Activated T-cell treated with anti-CD3 and anti-CD28 coated beads, Interleukin-2, amount 50 U/mL, for 1 hour (primary cell): Measurements from ENCODE around the gene KCNA5.

Experiments
- DNase-seq: peaks from one replicate; pipeline ENCODE4 v3.0.0-alpha.2; 2020

KCNA5 gene

DNA sequence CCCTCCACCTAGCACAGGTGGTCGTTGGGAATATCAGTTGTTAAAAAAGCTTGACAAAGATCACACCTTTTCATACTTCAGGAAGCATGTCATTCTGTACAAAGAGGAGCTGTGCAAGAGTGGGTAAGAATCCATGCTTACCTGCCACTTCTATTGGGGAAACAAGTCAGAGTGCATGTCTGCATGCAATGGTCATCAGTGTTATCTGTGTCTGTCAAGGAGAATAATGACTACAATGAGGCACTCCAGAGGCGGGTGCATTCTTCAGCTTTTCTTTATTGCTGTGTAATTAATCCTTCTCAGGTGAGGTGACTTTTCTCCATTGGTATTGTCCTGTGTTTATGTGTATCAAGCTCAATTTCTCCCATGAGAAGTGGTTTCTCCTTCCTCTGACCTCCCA lies 24.4 kb downstream of the KCNA5 start:
- DNase-seq: no peak

DNA sequence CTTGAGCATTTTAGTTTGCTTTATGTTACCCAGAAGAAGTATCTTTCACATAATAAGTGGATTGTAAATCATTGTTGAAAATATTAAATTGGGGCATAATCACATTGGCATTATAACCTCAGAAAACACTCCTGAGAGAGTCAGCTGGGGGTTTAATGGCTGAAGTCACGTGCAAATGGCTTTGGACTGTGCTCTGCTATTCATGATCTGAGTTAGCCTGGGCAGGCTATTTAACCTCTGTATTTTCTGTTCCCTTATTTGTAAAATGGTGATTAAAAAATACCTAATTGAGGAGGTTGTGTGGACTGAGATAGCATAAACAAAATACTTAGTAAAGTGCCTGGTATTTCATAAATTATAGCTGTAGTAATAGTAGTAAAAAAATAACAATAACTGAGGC lies 24.9 kb downstream of the KCNA5 start:
- no peak for DNase-seq

DNA sequence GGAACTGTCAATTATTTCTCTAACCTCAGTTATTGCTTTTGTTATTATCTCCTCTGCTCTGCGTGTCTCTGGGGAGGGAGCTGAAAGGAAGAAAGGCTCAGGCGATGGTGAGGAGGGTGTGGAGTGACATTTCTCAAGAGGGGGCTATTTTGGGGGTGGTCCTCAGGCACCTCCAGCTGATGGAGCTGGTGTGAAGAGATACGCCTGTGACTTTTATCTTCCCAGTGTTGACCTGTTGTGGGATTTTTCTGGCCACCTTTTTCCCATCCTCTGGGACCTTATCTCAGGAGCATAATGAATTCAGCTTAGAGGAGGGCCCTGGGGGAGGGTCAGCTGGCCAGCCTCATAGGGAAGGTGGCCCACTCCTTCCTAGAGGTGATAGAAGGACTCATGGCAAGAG lies 26.4 kb downstream of the KCNA5 start:
- no peak for DNase-seq

DNA sequence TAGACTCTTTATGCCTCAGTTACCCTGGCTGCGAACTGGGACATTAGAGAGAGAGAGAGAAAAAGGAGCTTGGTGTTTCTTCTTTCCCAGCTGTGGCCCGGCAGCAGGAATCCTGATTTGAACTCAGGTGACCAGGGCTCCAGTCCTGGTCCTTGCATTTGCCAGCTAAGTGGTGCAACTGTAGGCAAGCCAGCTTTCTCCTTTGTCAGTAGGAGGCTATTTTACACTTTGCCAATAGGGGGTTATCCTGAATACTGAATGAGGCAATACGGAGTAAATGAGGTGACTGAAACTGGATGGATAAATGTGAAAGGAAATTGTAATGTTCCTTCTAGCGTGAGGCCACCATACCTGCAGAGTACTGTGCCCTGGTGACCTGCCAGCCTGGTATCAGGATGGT lies 27.8 kb downstream of the KCNA5 start:
- DNase-seq: no peak

DNA sequence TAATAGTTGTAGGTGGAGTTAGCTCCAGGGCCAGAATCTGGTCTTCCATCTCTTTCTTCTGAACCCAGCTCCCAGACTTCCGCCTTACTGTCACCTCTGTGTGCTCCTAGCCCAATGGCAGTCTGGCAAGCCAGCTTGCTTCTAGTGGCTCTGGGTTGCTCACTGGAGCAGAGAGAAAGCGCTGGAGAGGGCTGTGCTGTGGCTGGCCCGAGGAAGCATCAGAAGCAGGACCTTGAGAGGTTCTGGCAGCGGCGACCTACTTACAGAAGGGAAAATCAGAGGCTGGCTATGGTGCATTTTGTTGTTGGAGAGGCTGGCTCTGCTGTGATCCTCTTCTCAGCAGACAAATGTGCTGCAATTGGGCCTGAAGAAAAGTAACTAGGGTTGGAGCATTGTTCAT lies 28.6 kb downstream of the KCNA5 start:
- DNase-seq: no peak

DNA sequence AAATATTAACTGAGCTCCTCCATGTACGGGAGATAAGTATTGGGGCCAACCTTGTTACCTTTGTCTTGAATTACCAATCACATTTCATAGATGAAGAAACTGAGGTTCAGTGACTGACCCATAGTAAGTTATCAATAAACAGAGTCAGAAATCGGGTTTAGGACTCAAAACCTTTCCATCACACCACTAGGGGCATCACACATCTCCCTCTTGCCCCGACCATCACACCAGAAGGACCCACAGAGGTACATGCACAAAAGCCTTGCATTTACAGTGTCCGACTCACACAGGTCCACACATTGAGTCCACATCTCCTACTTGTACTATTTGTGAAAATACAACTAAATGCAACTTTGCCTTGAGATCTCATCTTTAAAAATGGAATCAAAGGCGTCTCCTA lies 29.4 kb downstream of the KCNA5 start:
- DNase-seq: no peak

DNA sequence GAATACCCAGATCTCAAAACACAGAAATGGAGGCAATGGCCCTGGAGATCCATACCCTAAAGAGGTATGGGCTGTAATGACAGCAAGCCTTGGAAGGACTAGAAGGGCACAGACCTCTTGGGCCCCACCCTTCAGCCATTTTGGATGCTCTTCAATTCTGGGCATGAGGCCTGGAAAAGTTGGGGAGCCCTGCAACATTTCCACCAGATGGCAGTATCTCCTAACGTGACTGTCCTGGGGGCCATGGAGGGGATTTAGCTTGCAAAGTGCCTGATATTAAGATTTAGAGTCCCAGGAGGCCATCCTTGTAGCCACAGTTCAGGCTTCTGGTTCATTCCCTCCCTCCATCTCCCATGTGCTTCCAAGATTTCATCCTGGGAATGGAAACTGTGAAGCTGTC lies 30.2 kb downstream of the KCNA5 start:
- no peak for DNase-seq

DNA sequence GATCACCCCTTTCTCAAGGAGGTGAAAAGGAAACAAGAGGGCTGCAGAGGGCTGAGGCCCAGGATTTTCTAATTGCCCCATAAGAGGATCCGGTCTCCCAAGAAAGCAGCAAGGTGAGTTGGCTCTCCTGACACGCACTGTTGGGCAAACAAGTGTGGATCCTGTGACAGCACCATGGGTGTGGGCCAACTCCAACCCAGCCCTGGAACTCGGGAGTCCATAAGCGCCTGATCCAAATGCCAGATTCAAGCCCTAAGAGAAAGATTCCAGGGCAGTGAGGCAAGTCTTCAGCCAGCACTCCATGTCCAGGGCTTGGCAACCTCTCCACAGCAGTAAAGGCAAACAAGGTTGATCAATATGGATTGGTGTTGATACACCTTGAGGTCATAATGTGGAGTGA lies 33.1 kb downstream of the KCNA5 start:
- DNase-seq: no peak

DNA sequence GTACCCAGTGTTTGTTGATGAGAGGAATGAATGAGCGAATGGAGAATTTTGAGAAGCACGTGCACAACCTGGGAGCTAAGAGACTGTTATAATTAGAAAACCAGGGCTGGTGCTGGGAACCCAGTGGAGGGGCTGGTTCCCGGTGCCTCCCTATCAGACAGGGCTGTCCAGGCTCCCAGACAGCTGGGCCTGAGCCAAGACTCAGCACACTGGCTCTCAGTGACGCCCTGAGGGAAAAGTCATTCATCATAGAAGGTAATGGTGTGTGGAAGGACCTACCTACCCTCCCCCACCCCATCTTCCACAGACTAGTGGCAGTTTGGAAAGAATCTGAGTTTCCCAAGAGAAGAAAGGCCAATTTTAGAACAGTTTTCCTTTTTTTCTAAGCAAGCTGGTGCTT lies 34.7 kb downstream of the KCNA5 start:
- no peak for DNase-seq

DNA sequence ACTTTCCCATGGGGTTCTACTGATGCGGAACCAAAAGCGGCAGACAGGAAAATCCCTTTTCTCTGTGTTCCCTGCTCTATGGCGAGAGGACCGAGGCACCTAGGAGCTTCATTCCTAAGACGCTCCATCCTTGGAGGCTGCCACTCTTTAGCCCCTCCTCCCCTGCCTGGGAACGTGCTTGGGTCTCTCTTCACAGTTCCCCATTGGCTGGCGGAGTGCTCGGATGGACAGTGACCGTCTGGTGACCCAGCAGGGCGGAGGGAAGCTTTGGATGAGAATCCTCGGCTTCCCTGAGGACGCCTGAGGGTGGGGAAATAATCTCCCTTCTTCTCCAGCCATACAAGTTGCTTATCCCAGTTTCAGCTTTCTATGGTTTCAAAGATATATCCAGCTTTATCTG lies 37.3 kb downstream of the KCNA5 start:
- DNase-seq: no peak

DNA sequence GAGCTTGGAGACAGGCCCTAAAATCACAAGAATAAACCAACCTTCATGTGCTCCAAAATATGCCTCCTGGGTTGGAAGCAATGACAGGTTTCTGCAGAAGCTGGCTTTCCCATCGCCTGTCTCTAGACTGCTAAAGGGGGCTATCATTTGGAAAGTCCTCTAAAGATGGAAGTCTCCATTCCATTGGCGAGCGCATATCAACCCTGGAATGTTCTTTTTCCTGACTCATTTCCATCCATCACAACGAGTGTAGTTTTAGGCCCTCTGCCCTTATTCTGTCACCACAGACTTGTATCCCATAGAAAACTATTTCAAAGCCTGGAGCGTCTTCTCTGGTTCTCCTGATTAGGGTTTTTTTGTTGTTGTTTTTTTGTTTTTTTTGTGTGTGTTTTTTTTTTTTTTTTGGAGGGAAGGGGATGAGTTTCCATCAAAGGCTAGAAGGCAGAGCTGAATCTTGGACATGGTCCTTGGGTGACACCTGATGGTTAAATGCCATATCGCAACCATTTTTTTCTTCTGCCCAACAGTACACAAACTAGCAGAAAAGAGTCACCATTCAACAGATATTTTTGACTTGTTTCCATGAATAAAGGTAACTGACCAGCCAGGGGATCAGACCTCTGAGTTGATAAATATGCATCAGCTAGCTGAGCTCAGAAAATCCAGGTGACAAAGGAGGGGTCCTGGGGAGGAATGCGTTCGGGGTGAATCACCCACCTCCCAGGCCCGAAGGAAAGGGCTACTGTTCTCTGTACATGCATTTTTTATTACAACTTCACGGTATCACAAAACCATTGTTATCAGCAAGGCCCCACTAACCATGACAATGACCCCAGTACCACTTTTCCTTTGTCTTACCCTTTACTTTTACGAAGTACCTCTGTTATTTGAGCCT lies 40.5 kb downstream of the KCNA5 start:
- DNase-seq: no peak

DNA sequence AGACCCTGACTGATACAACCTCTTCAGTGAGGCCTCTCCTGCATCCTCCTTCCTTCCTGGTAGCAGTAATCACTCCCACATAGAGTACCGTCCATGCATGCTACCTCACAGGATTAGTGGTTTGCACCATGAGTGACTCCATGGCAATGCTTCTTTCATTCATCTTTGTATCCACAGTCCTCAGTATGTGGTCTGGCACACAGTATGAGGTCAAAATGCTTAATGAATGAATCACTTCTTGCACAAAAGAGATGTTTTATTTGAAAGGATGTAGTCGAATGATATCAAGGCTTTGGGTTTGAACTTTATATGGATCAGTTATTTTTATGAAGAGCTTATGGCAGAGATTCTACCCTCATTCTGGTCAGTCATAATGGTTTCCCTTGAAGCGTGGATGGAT lies 42.2 kb downstream of the KCNA5 start:
- no peak for DNase-seq

DNA sequence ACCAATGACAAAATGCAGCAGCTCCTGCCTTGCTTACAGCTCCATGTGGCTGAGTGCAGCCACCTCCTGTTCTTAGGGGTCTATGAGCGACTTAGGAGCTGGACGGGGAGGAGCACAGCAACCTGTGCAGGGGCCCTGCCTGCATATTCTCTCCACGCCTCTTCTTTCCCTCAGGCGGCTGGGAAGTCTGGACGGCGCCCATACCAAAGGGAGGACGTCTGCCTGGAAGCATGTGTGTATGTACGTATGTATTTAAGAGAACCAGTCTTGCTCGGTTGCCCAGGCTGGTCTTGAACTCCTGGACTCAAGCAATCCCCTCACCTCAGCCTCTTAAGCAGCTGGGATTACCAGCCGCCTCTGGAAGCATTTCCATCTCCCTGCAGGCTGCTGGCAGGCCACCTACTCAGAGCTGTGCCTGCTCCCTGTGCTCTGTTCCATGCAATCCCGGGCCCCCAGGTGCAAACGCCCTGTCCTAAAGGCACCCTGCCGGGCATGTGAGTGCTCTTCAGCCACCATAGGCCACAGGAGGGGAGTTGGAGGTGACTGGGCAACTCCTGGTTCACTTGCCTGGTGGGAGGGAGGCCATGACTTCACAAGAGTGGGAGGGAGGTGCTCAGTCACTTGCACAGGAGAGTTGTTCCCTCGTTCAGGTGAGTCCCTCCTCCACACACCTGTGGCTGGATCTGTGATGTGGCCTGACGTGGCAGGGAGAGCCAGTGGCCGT lies 44.3 kb downstream of the KCNA5 start:
- no peak for DNase-seq

DNA sequence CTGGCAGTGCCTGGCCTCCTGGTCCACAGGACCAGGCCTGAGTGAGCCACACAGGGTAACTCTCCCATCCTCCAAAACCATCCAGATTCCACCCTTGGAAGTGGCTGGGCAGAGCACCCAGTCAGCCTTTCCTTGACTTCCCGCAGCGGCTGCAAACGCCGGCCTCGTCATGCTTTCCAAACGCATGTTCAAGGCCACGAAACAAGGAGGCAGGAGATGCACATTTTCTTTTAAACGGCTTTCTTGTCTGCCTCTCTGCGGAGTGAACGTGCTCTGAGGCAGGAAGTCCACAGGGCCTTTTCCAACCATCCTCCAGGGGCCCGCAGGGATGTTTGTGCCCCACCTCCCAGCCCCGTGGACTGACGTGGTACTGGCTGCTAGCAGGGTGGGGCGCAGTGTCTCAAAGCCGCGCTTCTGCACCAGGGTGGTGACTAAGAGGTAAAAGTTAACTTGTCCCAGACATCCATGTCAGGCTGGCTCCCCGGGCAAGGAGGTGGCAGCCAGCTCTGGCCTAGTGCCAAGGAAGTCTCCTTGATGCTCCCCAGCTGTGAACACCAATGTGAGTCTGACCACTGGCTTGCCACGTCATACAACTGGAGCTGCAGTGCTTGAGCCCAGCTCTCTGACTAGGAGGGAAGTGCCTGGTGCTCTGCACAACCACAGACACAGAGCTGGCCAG lies 45.0 kb downstream of the KCNA5 start:
- DNase-seq: no peak

DNA sequence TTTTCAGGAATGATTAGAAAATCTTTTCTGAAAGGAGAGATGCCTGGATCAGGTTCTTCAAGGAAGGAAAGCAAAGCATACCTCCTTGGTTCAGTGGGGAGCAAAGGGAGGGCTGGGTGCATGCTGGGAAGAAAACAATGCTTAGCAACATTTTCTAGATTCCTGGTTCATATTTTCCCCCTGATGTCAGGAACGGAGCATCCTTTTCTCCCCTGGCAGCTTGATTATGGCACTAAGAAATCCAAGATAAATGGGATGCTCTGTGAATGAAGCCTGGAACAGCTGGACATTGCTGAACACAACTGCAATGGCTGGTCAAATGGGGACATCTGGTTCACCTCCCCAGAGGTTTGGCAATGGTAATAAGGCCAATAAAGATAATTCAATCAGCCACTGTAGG lies 50.9 kb downstream of the KCNA5 start:
- no peak for DNase-seq

DNA sequence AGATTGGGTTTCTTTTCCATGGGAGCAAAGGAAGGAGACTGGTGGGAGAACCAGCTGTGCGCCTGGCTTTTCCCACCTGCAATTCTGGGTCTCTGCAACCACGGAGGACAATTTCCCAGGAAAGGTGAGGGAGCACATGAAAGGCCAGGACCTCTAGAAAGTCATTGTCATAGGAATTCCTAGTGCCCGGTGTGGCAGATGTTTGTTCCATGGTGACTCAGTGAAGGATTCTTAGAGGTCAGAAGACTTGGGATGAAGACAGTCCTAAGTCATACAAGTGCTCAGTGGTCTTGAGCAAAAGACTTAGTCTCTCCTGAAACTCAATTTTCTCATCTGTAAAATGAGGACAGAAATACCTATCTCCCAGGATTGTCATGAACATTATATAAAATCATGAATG lies 51.3 kb downstream of the KCNA5 start:
- no peak for DNase-seq
